Medulla oblongata (tissue), 1 donor: ENCODE data around the gene GNG4.
"Not testable (repeated sequence)": the region's sequence is repeated elsewhere in the genome, so short reads cannot be mapped to it uniquely, and the experiment has no call there.

ENCODE experiments used
- DNase-seq: peaks from one replicate; pipeline ENCODE4 v3.0.0-alpha.2; 2015; ENCODE audit errors: extremely low spot score

GNG4 gene

GRCh38 chr1:235584973-235585372 lies 64.6 kb downstream of the GNG4 start:
- no peak for DNase-seq

GRCh38 chr1:235583511-235584001 lies 66.0 kb downstream of the GNG4 start:
- DNase-seq, result no peak

GRCh38 chr1:235582130-235582529 lies 67.5 kb downstream of the GNG4 start:
- DNase-seq, result no peak

- DNase-seq, result no peak
These were observed 69.7 kb downstream of the GNG4 start for GRCh38 chr1:235579891-235580290.

GRCh38 chr1:235575597-235575996 lies 74.0 kb downstream of the GNG4 start:
- no peak for DNase-seq

- no peak for DNase-seq
These were observed 75.7 kb downstream of the GNG4 start for GRCh38 chr1:235573880-235574279.

GRCh38 chr1:235572971-235573370 lies 76.6 kb downstream of the GNG4 start:
- DNase-seq, result not testable (repeated sequence)

GRCh38 chr1:235571482-235571881 lies 78.1 kb downstream of the GNG4 start:
- no peak for DNase-seq

GRCh38 chr1:235567812-235568503 lies 81.6 kb downstream of the GNG4 start:
- DNase-seq, result peak; percentile 6

- DNase-seq, result no peak
These were observed 83.5 kb downstream of the GNG4 start for GRCh38 chr1:235566084-235566483.

GRCh38 chr1:235563513-235564061 lies 86.0 kb downstream of the GNG4 start:
- no peak for DNase-seq

GRCh38 chr1:235562589-235562988 lies 87.0 kb downstream of the GNG4 start:
- no peak for DNase-seq

GRCh38 chr1:235558621-235559169 lies 90.9 kb downstream of the GNG4 start:
- no peak for DNase-seq

- DNase-seq, result no peak
These were observed 92.1 kb downstream of the GNG4 start for GRCh38 chr1:235557495-235557894.

- DNase-seq, result no peak
These were observed 92.8 kb downstream of the GNG4 start for GRCh38 chr1:235556807-235557206.

GRCh38 chr1:235553112-235553551 lies 96.5 kb downstream of the GNG4 start:
- DNase-seq, result no peak

- no peak for DNase-seq
These were observed 97.4 kb downstream of the GNG4 start for GRCh38 chr1:235552146-235552716.

GRCh38 chr1:235549351-235550139 lies 100.0 kb downstream of the GNG4 start:
- no peak for DNase-seq

- DNase-seq, result not testable (repeated sequence)
These were observed 103.0 kb downstream of the GNG4 start for GRCh38 chr1:235546369-235547155.

- DNase-seq, result no peak
These were observed 104.2 kb downstream of the GNG4 start for GRCh38 chr1:235545292-235545930.

- DNase-seq, result not testable (repeated sequence)
These were observed 106.7 kb downstream of the GNG4 start for GRCh38 chr1:235542845-235543244.
